IMR-90 (cell line): ENCODE results near the gene CUX1. TPM values are rescaled to one million over a fixed set of nuclear protein-coding genes. Genes with fewer than 3 reads are reported as not detected.

ENCODE experiments used
- ATAC-seq: fragments of 200-7000 bp; cut with Tn5 transposase; 2 replicates; pipeline ENCODE4 v1.9.1; 2020; ENCODE audit warnings: low read depth, mild to moderate bottlenecking, moderate library complexity
- BruUV-seq: library from RNA; stranded (reverse); fragments of 400-500 nt; replicated peaks from 2 replicates; lab custom pipeline; 2021; lab: Mats Ljungman, UMichigan
- CTCF ChIA-PET: fragments of 300-600 bp; formaldehyde crosslinking; extraction: SDS; loops from one replicate; lab custom pipeline; 2021; ENCODE audit warnings: antibody characterized with exemption; lab: Yijun Ruan, JAX
- POLR2A ChIA-PET: fragments of 300-600 bp; sonication (Branson Sonifier 250); formaldehyde crosslinking; loops from one replicate; lab custom pipeline; 2022; ENCODE audit warnings: antibody characterized with exemption; ENCODE audit not compliant: unreplicated experiment; lab: Charles Lee
- DNase-seq: peaks from one replicate; pipeline ENCODE4 v3.0.0; 2013
- H2AFZ ChIP-seq: replicated peaks from 2 replicates; pipeline ENCODE3; 2013; ENCODE audit warnings: low read length, mild to moderate bottlenecking; ENCODE audit not compliant: poor library complexity
- H2AK5ac ChIP-seq: 2 replicates; pipeline ENCODE4 v1.6.1; 2013; ENCODE audit warnings: low read depth, low read length, inconsistent platforms
- H2AK9ac ChIP-seq: replicated peaks from 2 replicates; pipeline ENCODE3; 2013; ENCODE audit warnings: mild to moderate bottlenecking, low read depth, low read length, moderate library complexity; ENCODE audit not compliant: poor library complexity
- H2BK120ac ChIP-seq: 2 replicates; pipeline ENCODE4 v1.6.1; 2013; ENCODE audit warnings: low read depth, low read length, inconsistent platforms
- H2BK15ac ChIP-seq: 3 replicates; pipeline ENCODE4 v1.6.1; 2013; ENCODE audit warnings: low read depth, low read length, inconsistent platforms
- H2BK20ac ChIP-seq: 2 replicates; pipeline ENCODE4 v1.6.1; 2013; ENCODE audit warnings: low read depth, mild to moderate bottlenecking, inconsistent platforms, low read length, moderate library complexity
- H2BK5ac ChIP-seq: 2 replicates; pipeline ENCODE4 v1.6.1; 2013; ENCODE audit warnings: mild to moderate bottlenecking, low read depth, low read length, inconsistent platforms; ENCODE audit not compliant: poor library complexity, severe bottlenecking
- H3K14ac ChIP-seq: replicated peaks from 2 replicates; pipeline ENCODE4 v1.6.1; 2013; ENCODE audit warnings: low read depth, low read length, inconsistent platforms
- H3K18ac ChIP-seq: 2 replicates; pipeline ENCODE4 v1.6.1; 2013; ENCODE audit warnings: low read depth, low read length, control low read depth
- H3K23ac ChIP-seq: 2 replicates; pipeline ENCODE4 v1.6.1; 2013; ENCODE audit warnings: low read depth, low read length, inconsistent platforms
- H3K27ac ChIP-seq: 2 replicates; pipeline ENCODE4 v1.5.1; 2013; ENCODE audit warnings: mild to moderate bottlenecking, control low read depth, low read length; ENCODE audit not compliant: insufficient read depth
- H3K27me3 ChIP-seq: 2 replicates; pipeline ENCODE4 v1.6.1; 2013; ENCODE audit warnings: low read length; ENCODE audit not compliant: control insufficient read depth, insufficient read depth
- H3K36me3 ChIP-seq: 2 replicates; pipeline ENCODE4 v1.6.1; 2013; ENCODE audit warnings: low read length, mixed read lengths; ENCODE audit not compliant: control insufficient read depth, insufficient read depth
- H3K4ac ChIP-seq: 2 replicates; pipeline ENCODE4 v1.6.1; 2013; ENCODE audit warnings: low read depth, low read length, inconsistent platforms
- H3K4me1 ChIP-seq: 2 replicates; pipeline ENCODE4 v1.6.1; 2013; ENCODE audit warnings: low read length, mixed read lengths; ENCODE audit not compliant: control insufficient read depth, insufficient read depth
- H3K4me2 ChIP-seq: 2 replicates; pipeline ENCODE4 v1.6.1; 2013; ENCODE audit warnings: low read depth, mild to moderate bottlenecking, control low read depth, low read length, moderate library complexity
- H3K4me3 ChIP-seq: 2 replicates; pipeline ENCODE4 v1.5.1; 2013; ENCODE audit warnings: low read depth, mild to moderate bottlenecking, control low read depth, low read length, moderate library complexity; ENCODE audit not compliant: insufficient read depth
- H3K56ac ChIP-seq: 2 replicates; pipeline ENCODE4 v1.6.1; 2013; ENCODE audit warnings: low read length, inconsistent platforms; ENCODE audit not compliant: insufficient read depth; ENCODE audit errors: extremely low read depth
- H3K79me1 ChIP-seq, 2 experiments: 2 replicates each; pipeline ENCODE4 v1.6.1; 2013; ENCODE audit warnings: low read length in 2 of 2, inconsistent platforms in 1 of 2, low read depth in 1 of 2
- H3K9ac ChIP-seq: 2 replicates; pipeline ENCODE4 v1.6.1; 2013; ENCODE audit warnings: low read depth, low read length, control low read depth
- H3K9me1 ChIP-seq: 2 replicates; pipeline ENCODE4 v1.6.1; 2013; ENCODE audit warnings: low read length, inconsistent platforms; ENCODE audit not compliant: insufficient read depth
- H3K9me3 ChIP-seq: 2 replicates; pipeline ENCODE4 v1.6.1; 2013; ENCODE audit warnings: low read length; ENCODE audit not compliant: control insufficient read depth, insufficient read depth
- H4K20me1 ChIP-seq: 2 replicates; pipeline ENCODE4 v1.6.1; 2013; ENCODE audit warnings: low read length, inconsistent platforms; ENCODE audit not compliant: insufficient read depth
- H4K5ac ChIP-seq: 2 replicates; pipeline ENCODE4 v1.6.1; 2013; ENCODE audit warnings: mild to moderate bottlenecking, low read depth, low read length, control low read depth
- H4K8ac ChIP-seq, 2 experiments: 2 replicates each; pipeline ENCODE4 v1.6.1; 2013; ENCODE audit warnings: low read depth in 2 of 2, low read length in 2 of 2, control low read depth in 1 of 2, inconsistent platforms in 1 of 2
- H4K91ac ChIP-seq: 2 replicates; pipeline ENCODE4 v1.6.1; 2013; ENCODE audit warnings: low read depth, low read length, inconsistent platforms; ENCODE audit not compliant: insufficient read depth
- BHLHE40 ChIP-seq: fragments of 150-350 bp; IDR thresholded peaks from 2 replicates; pipeline ENCODE4 v1.6.1; 2016; ENCODE audit warnings: mild to moderate bottlenecking, low read depth, low read length
- CEBPB ChIP-seq: IDR thresholded peaks from 2 replicates; pipeline ENCODE4 v1.6.1; 2012; ENCODE audit warnings: low read depth, low read length, improper control_type of control experiment
- CHD1 ChIP-seq: IDR thresholded peaks from 2 replicates; pipeline ENCODE4 v1.6.1; 2012; ENCODE audit warnings: low read depth, low read length, improper control_type of control experiment
- CTCF ChIP-seq: conservative IDR thresholded peaks from 2 replicates; pipeline ENCODE4 v1.5.1; 2012; ENCODE audit warnings: mild to moderate bottlenecking, low read depth, low read length, improper control_type of control experiment
- ELK1 ChIP-seq: fragments of 150-350 bp; IDR thresholded peaks from 2 replicates; pipeline ENCODE4 v1.6.1; 2016; ENCODE audit warnings: low read depth, mild to moderate bottlenecking, low read length, moderate library complexity, borderline replicate concordance
- FOS ChIP-seq: fragments of 150-350 bp; IDR thresholded peaks from 2 replicates; pipeline ENCODE4 v1.6.1; 2016; ENCODE audit warnings: low read depth, low read length
- MAFK ChIP-seq: IDR thresholded peaks from 2 replicates; pipeline ENCODE4 v1.6.1; 2012; ENCODE audit warnings: low read depth, low read length, improper control_type of control experiment
- MAZ ChIP-seq: IDR thresholded peaks from 2 replicates; pipeline ENCODE4 v1.6.1; 2012; ENCODE audit warnings: low read depth, mild to moderate bottlenecking, low read length, improper control_type of control experiment, moderate library complexity, borderline replicate concordance
- MXI1 ChIP-seq: IDR thresholded peaks from 2 replicates; pipeline ENCODE4 v1.6.1; 2012; ENCODE audit warnings: low read depth, mild to moderate bottlenecking, low read length, moderate library complexity, borderline replicate concordance
- NFE2L2 ChIP-seq: fragments of 150-350 bp; IDR thresholded peaks from 2 replicates; pipeline ENCODE4 v1.6.1; 2016; ENCODE audit warnings: low read depth, mild to moderate bottlenecking, low read length
- POLR2A ChIP-seq: IDR thresholded peaks from 2 replicates; pipeline ENCODE4 v1.6.1; 2012; ENCODE audit warnings: mild to moderate bottlenecking, low read depth, low read length
- RAD21 ChIP-seq: IDR thresholded peaks from 2 replicates; pipeline ENCODE4 v1.6.1; 2012; ENCODE audit warnings: low read length, improper control_type of control experiment
- RCOR1 ChIP-seq: IDR thresholded peaks from 2 replicates; pipeline ENCODE4 v1.6.1; 2012; ENCODE audit warnings: mild to moderate bottlenecking, low read length, improper control_type of control experiment; ENCODE audit not compliant: insufficient replicate concordance
- RFX5 ChIP-seq: IDR thresholded peaks from 2 replicates; pipeline ENCODE4 v1.8.0; 2012; ENCODE audit warnings: low read depth, mild to moderate bottlenecking, low read length, moderate library complexity
- SMC3 ChIP-seq: fragments of 150-350 bp; IDR thresholded peaks from 2 replicates; pipeline ENCODE4 v1.6.1; 2016; ENCODE audit warnings: low read depth, mild to moderate bottlenecking, antibody characterized with exemption, low read length, moderate library complexity
- WGBS, 2 experiments: methylation state at CpG; one replicate each; pipeline versions ENCODE4 v1.1.5 to v1.1.7; 2013; ENCODE audit warnings: missing lambda C conversion rate in 2 of 2; ENCODE audit not compliant: insufficient read length in 1 of 2; ENCODE audit errors: extremely low coverage in 2 of 2; 5-methylcytosine and 5-hydroxymethylcytosine counted together
- dilution Hi-C: fragments of 300-500 bp; cut with HindIII; formaldehyde crosslinking; loops from one replicate; pipeline ENCODE4 v1.14.3; 2018; ENCODE audit warnings: low sequenced_read_pairs; ENCODE audit not compliant: unreplicated experiment
- in situ Hi-C: fragments of 300-500 bp; cut with MboI; formaldehyde crosslinking; loops from 3 replicates; pipeline ENCODE4 v1.14.3; 2019; ENCODE audit warnings: low sequenced_read_pairs, inconsistent platforms, mixed read lengths
- intact Hi-C: fragments of 100-400 bp; cut with micrococcal nuclease; formaldehyde crosslinking; loops from 2 replicates; pipeline ENCODE4 v1.10.0; 2022
- polyA plus RNA-seq, 3 experiments: library from polyadenylated mRNA; depleted of rRNA; stranded (reverse); fragments of >200 nt; gene quantifications; 2 replicates each; pipeline ENCODE4 v1.2.3, GENCODE V29; 2012; ENCODE audit warnings: low replicate concordance in 1 of 3
- total RNA-seq: library from RNA; depleted of rRNA; stranded (reverse); fragments of >200 nt; gene quantifications from 2 replicates; pipeline ENCODE4 v1.2.3, GENCODE V29; 2012
- TF ChIP-seq, protein P1 (sequence below): fragments of 150-350 bp; IDR thresholded peaks from 2 replicates; pipeline ENCODE4 v1.6.1; 2017; ENCODE audit warnings: mild to moderate bottlenecking, antibody characterized with exemption, low read length, low read depth

The CUX1 gene
- total and polyA plus RNA-seq, 2 of the 4 experiments (the other 2 are of a cell fraction), result 19.7 to 46.4 TPM

- ATAC-seq, result no peak
- Histone ChIP-seq H2BK20ac (no peak overlapping the region), H3K4me1 (peaks cover 2% of the 10 kb centered on the region; the same call in 1 of the 2 replicates), H3K18ac (no peak overlapping the region), H2BK15ac (no peak overlapping the region), H3K4ac (no peak overlapping the region), H2BK5ac (no peak overlapping the region), H2AK5ac (no peak overlapping the region), H3K23ac (no peak overlapping the region), H3K56ac (no peak overlapping the region), H3K9me1 (peaks cover 3% of the 10 kb centered on the region; the same call in 1 of the 2 replicates), H3K4me2 (no peak overlapping the region), H3K14ac (no peak overlapping the region), H3K27me3 (no peaks in the 10 kb centered on the region), H3K79me1 (peaks cover 6 to 20% of the 10 kb centered on the region in 2 experiments; a peak in 3 of 4 replicates), H3K27ac (no peak overlapping the region), H3K9ac (no peak overlapping the region), H3K9me3 (no peaks in the 10 kb centered on the region), H4K91ac (no peak overlapping the region), H4K5ac (no peak overlapping the region), H4K20me1 (no peaks in the 10 kb centered on the region), H2AFZ (no peak overlapping the region), H2BK120ac (no peak overlapping the region), H3K36me3 (peaks cover 3% of the 10 kb centered on the region; the same call in 1 of the 2 replicates), H2AK9ac (no peak overlapping the region), H3K4me3 (no peak overlapping the region), H4K8ac (no peak overlapping the region)
- in situ Hi-C loops (no loop called here), intact Hi-C loops (no loop called here), dilution Hi-C loops (no loop called here)
- CTCF ChIA-PET, result no interaction called here
- DNase-seq, result no peak
- 83% methylated on average over 2 of the region's 18 CpGs; no CpG with 5 or more reads in 1 of the 2 experiments for WGBS, 2 experiments
- POLR2A ChIA-PET, result no interaction called here
- no peak for TF ChIP-seq SMC3
- no peak for TF ChIP-seq RAD21
- TF ChIP-seq RCOR1, result no peak
- no peak for TF ChIP-seq MAFK
- no peak for TF ChIP-seq MXI1
- TF ChIP-seq CEBPB, result no peak
- TF ChIP-seq MAZ, result no peak
- no peak for TF ChIP-seq POLR2A
- TF ChIP-seq RFX5, result no peak
- TF ChIP-seq CTCF, result no peak
- TF ChIP-seq CHD1, result no peak
- no peak for TF ChIP-seq ELK1
- no peak for TF ChIP-seq NFE2L2
- no peak for TF ChIP-seq FOS
- TF ChIP-seq, protein P1, sequence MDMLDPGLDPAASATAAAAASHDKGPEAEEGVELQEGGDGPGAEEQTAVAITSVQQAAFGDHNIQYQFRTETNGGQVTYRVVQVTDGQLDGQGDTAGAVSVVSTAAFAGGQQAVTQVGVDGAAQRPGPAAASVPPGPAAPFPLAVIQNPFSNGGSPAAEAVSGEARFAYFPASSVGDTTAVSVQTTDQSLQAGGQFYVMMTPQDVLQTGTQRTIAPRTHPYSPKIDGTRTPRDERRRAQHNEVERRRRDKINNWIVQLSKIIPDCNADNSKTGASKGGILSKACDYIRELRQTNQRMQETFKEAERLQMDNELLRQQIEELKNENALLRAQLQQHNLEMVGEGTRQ, result no peak
- TF ChIP-seq BHLHE40, result no peak
- no TSS peak for BruUV-seq
Measured at GRCh38 chr7:102132209-102132752, 314.9 kb downstream of the CUX1 start.
